8988T (cell line): ENCODE data around the gene EPHA2.

Source experiments
- DNase-seq: peaks from one replicate; pipeline ENCODE4 v3.0.0; 2011

EPHA2 gene

DNA sequence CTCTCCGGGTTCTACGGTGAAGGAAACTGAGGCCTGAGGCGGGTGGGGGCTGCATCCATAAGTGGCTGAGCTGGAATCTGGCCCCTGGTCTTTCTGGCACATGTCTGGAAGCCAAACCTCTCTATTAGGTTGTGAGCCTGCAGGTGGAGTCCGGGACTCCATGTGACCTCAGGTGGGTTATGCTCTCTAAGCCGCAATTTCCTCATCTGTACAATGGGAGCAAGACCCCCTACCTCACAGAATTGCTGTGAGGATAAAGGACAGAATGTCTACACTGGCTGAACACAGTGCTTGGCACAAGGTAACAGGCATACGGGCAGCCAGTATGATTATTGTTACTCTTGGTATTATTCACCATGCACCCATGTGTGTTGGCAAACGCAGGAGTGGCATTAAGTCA, 6.7 kb downstream of the EPHA2 start:
- no peak for DNase-seq

DNA sequence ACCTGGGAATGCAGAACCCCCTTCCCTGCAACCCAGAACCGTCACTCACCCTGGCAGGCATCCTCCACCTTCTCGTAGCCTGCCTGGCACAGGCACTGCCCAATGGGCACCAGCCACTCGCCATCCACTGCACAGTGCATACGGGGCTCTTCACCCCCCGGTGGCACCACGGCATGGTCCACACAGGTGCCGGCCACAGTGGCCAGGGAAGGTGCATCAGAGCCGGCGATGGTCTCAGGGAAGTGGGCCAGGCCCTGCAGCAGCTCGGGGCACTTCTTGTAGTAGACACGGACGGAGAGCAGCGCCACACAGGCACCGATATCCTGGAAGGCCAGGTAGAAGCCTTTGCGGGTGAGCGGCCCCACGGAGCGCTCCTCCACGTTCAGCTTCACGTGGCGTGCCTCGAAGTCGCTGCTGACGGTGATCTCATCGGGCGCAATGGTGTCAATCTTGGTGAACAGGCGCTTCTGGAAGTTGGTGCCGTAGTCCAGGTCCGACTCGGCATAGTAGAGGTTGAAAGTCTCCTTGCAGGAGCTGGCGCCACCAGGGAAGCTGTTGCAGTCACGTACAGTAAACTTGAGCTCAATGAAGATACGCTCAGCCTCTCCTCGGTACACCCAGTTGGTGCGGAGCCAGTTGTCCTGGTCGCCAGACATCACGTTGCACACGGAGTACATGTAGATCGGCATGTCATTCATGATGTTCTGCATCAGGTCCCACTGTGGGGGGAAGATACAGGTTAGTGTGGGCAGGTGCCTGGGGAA, 7.4 kb downstream of the EPHA2 start:
- DNase-seq = no peak

DNA sequence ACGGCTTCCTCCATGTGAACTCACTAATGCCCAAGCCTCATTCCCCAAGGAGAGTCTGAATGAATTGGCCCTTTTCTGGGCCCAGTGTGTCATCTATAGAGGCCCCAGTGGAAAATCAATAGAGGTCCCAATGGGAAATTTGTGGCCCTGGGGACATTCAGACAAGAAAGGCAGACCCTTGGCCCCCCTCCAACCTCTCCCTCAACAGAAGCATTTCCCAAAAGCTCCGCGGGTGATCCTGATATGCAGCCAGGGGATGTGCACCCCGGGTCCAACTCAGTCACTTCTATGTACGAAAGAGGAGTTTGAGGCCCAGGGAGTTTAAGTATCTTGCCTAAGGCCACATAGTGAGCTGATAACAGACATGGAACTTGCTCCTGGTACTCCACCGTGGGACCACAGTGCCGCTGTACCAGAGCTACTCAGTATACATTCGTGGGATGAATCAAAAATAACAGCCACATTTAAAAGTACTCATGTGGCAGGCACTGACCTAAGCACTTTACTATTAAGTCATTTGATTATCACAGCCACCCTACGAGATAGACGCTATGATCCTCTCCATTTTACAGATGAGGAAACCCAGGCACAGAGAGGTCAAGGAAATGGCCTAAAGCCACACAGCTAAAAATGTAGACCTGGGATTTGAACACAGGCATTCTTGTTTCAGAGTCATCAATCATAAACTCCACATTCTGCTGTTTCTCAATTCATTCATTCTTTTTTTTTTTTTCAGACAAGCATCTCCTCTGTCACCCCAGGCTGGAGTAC, 8.5 kb downstream of the EPHA2 start:
- no peak for DNase-seq

DNA sequence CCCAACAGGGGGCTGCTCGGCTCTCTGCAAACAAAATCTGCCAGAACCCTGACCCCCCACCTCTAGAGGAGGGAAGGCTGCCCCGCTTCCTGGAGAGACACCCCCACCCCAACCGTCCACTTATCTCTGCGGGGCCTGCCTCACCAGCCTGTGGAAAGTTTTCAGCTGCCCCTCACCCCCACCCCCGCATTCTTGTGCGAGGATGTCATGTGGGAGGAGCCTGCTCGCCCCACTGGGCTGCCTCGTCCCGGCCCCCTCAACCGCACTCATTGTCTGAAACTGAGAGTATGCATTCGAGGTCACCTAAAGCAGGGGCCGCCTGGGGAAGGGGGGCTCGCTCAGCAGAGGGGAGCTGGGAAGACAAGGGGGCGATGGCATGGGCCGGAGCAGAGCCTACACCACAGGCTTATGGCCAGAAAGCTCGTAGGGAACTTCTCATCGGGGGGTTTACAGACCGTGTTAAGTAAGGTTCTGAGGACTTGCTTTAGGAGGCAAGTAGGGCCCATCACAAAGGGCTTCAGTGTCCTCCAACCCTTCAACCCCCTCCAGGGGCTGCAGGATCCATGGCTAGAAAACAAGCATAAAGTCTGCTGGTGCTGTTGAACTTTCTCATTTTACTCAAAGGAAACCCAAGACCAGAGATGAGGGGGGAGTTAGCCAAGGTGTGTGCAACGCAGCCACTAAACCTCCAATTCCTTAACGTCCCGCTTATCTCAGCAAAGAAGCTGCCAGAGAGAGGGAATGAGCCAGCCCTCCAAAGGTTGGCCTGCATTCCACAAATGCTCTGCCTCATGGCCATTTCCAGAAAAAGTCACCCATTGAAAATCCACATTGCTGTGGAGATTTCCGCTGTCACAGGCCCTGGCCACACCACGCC, 9.4 kb downstream of the EPHA2 start:
- peak; percentile 78 for DNase-seq

DNA sequence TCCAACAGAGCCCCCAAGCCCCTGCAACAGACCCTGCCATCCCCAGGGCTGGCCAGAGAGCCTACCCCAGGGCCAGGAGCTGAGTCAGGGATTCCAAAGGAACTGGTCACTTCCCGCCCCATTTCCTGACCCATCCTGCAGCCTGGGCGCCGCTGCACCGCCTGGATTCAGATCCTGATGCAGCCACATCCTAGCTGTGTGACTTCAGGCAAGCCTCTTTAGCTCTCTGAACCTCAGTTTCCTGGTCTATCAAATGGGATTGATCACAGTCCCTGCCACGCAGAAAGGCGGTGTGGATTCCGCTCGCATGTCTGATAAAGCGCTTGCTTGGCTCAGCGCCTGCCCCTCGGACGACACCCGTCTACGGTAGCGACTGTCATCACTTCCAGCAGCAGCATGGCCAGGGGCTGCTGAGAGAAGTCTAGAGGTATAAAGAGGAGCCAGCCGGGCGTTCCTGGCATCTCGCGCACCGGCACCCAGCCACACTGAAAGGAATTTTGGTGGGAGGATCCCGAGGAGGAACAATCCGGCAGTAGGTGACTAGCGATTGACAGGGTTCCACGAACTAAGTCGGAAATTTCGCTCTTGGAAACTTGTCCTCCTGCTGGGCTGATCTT, 10.1 kb downstream of the EPHA2 start:
- peak; percentile 70 for DNase-seq

DNA sequence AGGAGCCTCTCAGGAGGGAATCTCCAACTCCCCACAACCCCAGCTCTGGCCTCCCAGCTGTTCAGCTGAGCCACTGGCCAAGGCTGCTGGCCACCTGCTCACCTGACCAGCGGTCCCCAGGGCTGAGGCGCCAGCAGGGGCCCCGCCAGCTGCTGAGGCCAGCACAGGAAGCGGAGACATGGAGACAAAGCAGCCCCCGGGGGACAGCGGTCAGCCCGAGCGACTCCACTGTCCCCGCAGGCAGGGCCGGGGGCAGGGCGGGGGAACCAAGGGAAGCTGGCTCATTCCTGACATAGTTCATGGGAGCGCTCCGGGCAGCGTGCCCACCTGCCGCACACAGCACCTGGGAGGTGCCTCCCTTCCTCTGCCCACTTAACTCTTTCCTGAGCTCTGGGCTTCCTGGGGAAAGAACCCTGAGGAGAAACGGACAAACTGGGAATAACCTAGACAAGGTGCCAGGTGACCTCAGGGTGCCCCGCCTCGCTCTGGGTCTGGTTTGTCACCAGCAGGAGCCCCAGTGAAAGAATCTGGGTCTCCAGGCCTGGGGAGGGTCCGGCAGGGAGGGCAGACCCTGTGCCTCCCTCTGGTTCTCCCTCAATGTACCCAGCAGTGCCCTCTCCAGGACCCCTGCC, 10.7 kb downstream of the EPHA2 start:
- no peak for DNase-seq

DNA sequence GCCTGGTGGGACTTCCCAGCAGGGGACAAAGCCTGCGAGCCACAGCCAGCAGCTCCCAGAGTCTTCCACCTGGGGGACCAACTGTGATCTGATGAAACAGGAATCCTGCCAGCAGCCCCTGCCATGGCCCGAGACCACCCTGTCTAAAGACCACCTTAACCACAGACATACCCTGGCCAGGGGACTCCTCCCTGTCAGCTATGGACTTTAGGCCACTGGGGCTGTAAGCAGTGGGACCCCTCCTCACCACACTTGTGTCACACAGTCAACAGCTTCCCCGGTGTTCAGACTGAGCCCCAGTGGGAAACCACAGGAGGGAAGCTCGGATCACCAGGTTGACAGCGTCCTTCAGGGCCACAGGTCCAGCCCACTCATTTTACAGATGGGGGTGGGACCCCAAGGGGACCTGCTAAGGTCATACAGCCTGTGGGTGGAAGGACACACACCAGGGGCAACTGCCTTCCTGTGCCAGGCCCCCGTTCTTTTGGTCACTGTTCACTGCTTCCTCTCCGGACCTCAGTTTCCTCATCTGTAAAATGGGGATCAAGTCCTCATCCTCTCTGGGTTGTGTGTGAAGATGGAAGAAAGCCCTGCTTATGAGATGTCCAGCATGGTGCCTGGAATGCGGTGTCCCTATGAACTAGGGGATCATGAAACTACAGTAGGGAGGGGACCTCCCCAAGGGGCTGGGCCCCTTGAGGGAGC, 11.4 kb downstream of the EPHA2 start:
- no peak for DNase-seq

DNA sequence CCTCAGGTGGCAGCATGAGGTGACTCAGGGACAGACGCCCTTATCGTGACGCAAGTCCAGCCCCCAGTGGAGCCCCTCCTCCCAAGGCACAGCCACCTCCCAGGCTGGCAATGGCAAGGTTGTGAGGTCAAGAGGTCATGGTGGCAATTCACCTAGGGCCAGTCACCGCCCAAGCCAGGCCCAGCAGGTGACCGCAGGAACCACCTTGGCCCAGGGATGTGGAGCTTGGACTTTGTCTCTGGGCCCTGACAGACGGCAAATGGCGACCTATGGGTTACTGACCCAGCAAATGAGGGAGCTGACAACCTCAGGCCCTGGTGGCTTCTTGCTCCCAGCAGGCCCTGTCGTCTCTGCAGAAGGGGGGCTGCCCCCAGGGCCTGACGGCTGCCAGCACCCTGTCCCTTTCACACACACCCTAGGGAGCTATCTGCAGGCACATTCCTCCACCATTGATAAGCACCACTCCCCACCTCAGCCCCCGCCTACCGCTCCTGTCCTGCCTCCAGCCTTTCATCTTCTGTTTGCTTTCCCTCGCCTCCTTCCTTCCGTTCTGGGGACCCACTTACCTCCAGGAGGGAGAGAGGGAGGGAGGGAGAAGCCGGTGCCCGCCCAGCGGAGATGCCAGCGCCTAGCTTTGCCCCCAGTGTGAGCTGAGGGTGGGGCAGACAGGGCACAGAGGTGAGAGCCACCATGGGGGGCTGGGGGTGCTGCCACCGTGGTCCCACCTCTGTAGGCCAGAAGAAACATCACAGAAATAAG, 12.1 kb downstream of the EPHA2 start:
- no peak for DNase-seq

DNA sequence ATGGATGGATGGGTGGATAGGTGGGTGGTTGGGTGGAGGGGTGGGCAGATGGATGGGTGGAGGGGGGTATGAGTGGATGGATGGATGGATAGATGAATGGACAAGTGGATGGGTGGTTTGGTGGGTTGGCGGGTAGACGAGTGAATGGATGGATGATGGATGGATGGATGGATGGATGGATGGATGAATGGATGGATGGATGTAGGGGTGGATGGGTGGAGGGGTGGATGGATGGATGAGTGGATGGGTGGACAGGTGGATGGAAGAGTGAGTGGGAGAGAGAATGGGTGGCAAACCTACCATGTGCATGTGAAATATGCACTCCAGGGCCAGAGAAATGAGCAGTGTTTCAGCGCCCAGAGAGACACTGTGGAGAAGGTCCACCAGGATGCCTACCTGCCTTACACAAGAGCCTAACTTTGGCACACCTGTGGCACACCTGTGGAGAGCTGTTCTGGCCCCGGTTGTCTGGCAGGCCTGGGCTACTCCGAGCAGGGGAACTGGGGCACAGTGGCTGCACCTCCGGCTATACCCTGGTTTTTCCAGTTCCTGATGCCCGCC, 12.8 kb downstream of the EPHA2 start:
- no peak for DNase-seq

DNA sequence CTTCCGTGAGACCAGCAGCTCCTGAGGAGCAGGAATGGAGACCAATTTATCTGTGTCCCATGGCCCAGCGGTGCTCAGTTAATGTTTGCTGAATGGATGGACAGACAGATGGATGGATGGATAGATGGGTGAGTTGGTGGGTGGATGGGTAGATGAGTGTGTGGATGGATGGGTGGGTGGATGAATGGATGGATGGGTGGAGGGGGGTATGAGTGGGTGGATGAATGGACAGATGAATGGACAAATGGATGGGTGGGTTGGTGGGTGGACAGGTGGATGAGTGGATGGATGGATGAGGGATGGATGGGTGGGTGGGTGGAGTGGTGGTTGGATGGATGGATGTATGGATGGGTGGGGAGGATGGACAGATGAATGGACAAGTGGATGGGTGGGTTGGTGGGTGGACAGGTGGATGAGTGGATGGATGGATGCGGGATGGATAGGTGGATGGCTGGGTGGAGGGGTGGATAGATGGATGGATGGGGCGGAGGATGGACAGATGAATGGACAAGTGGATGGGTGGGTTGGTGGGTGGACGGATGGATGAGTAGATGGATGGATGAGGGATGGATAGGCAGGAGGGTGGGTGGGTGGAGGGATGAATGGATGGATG, 13.4 kb downstream of the EPHA2 start:
- DNase-seq = no peak

DNA sequence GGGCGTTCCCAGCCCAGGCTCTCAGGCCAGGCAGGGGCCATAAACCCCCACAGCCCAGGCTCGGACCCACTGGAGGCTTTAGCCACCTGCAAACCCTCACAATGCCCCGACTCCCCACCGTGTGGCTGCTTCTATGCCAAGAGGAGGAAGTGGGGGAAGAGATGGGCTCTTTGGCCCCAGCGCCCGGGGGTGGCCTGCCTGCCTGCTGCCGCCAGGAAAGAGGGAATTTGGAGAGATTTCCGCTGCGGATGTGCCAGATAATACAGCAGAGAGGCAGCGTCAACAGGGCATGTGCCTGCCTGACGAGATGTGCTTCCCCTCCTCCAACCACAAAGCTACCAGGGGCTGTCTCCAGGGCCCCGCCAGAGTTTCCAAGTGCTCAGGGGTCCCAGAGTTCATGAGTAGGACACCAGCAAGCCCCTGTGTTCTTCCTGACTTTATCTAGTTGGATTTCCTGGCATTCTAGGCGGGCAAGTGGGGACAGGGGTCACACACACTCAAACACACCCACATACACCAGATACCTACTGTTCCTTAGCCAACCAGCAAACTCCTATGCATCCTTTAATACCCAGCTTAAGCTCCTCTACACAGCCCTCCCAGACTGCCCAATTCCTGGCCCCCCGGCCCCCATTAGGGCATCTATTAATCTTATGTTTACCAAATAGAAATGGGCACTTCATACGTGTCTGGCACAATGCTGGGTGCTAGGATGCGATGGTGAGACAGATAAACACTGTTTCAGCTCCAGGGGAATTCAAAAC, 14.1 kb downstream of the EPHA2 start:
- DNase-seq = no peak

DNA sequence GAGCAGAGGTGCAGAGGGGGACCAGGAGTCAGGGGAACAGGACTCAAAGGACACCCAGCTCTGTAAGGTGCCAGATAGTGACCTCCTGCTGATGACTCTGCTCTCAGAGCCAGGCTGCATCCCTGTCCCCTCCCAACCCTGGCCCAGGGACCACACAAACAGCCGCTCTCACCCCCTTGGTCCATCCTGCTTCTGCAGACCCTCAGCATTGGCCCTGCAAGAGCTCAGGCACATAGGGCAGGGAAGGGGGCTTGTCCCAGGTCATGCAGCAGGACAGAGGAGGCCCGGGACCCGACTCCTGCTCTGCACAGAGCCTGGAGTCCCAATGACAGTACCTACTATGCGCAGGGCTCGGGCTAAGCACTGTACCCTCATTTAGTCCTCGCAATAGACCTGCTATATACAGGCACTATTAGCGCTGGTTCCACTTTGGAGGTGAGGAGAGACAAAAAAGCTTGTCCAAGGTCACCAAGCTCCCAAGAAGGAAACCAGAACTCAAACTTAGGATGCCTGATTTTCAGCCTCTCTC, 15.7 kb downstream of the EPHA2 start:
- no peak for DNase-seq

DNA sequence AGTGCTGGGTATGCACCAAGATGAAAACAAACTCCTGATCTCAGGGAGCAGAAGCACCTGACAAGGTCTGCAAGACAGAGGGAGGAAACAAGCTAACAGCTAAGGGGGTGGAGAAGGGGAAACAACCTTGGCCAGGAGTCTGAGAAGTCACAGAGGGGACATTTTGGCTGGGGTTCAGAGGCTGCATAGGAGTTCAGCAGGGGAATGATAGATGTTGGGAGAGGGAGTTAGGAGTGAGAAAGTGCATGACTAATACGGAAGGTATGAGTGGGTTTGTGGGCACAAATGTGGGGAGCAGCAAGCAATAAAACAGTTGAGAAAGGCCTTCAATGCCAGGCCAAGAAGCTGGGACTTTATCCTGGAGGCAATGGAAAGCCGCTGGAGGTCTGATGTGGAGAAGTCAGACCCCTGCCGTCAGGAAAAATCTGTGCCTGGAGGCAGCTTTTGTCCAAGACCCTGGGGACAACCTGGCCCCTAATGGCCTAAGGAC, 16.4 kb downstream of the EPHA2 start:
- no peak for DNase-seq

DNA sequence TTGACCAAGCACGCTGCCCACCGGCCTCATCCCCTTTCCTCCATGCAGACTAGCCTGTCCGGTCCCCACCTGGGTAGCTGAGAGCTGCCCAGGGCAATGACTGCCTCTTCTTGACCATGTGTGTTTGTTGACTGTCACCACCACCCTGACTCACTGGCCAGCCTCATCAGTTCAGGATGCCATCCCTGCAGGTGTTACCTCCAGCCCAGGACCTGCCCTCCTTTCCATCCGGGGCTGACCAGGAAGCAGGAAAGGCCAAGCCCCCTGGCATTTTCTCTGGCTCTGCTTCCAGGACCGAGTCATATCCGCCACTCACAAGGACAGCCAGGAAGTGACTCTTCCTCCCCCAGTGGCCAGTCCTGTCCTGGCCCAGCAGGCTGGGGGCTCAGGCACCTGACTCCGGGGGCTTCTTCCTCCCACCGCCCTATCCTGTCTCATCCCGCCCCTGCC, 17.1 kb downstream of the EPHA2 start:
- peak; percentile 83 for DNase-seq

DNA sequence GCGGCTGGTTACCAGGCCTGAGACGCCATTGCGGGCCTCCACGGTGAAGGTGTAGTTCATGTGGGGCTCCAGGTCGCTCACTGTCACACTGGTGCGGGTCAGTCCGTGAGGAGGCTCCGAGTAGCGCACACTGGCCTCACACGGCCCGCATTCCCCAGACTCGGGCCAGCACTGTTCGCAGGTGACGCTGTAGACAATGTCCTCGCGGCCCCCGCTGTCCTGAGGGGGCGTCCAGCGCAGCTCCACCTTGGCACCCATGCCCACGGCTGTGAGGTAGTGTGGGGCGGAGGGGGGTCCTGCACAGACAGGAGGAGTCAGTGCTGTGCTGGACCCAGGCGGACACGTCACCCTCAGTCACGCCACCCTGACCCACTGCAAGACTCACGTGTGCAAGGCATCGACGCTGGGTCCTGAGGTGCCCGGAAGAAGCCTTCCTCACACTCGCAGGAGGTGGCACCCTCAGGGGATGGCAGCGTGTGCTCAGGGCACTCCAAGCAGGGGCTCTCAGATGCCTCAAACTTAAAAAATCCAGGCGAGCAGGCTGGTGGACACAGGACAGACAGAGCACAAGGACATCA, 17.9 kb downstream of the EPHA2 start:
- DNase-seq = no peak

DNA sequence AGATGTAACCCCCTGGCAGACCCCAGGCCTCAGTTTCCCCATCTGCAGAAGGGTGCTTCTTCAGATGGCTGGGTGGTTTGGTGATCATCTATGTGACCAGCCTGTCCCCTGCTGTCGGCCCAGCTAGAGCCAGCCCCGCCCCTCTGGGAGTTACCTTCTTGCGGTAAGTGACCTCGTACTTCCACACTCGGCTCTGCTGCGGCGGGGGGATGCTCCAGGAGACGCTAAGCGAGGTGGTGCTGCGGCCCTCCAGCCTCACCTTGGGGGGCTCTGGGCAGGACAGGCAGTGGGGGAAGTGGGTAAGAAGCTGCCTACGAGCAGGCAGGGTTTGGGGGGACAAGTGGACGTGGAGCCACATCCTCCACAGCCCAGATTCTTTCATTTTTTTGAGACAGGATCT, 20.4 kb downstream of the EPHA2 start:
- DNase-seq = no peak

DNA sequence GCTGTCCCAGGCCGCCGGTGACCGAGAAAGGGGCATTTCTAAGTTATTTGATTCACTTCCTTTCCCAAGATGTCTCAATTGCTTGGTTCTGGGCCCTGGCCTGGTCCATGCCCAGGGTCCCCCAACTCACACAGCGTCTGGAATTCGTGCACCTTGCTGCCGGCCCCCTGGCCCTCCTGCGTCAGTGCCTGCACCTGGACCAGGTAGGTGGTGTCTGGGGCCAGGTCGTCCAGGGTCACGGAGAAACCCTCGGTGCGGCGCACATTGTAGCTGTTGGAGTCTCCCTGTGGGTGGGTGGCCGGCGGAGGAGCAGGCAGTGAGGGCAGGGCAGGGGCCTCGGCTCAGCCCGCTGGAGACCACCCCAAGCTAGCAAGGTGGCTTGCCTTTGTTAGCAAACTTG, 21.0 kb downstream of the EPHA2 start:
- DNase-seq = no peak

DNA sequence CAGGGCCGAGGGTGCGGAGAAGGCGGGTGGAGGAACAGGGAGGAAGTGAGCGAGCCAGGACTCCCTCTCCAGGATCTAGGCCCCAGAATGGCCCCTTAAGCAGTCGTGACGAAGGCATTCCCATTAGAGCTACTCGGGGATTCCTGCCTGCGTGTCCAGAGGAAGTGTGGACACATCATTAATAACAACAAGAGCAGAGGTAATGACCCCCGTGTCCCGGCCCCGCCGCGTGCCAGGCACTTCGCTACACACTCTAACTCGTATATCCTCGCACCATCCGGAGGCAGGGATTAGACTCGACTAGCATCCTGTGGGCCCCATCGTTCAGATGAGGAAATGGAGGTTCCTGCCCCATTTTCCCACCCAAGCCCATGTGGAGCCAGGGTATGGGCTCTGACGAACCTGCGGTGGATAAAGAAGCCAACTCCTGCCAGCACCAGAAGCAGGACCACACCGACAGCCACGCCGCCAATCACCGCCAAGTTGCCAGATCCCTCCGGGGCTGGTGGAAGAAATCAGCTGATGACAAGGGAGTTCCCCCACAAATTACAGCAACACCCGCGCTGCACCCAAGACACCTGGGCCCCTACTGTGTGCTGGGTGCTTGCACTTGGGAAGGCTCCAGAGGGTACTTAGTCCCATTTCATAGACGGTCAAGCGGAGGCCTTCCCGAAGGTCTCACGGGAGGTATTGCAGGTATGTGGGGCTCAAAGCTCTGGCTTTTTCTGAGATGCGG, 21.6 kb downstream of the EPHA2 start:
- DNase-seq = no peak
